GM19372 (cell line): ENCODE measurements around the gene TRABD2B.

Source experiments
- ATAC-seq: cut with Tn5 transposase; IDR thresholded peaks from one replicate; pipeline ENCODE4 v1.9.1; 2021; ENCODE audit warnings: mild to moderate bottlenecking, low read depth, moderate library complexity; ENCODE audit not compliant: unreplicated experiment

The TRABD2B gene

DNA sequence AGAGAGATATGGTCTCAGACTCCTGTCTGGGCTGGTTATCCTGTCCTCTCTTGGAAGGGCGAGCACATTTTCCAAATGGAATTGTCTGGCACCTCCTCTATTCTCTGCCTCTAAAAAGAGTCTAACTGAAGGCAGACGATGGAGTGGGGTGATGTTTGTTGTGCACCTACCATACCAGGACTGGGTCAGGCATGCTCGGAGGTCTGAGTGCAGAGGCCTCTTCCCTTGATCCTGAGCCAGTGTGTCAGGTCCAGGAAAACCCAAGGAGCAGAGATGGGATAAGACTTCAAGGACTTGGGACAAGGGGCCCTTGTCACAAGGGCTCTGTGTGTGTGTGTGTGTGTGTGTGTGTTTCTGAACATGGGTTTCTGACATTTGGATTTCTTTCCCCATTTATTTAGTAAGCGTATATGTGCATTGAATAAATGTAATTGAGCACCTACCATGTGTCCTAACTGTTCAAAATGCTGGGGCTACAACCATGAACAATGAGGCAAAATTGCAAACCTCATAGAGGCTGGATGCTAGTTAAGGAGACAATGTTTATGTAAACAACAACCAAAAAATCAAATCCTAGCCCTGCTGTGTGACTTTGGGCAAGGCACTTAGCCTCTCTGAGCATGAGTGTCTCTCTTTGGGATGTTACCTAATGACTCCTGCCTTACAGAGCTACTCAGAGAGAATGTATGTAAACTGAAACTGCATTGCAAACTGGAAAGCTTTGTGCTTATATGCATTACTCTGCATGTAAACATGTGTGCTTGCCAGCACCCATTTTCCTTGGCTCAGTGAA lies 283.0 kb downstream of the TRABD2B start:
- no peak for ATAC-seq

DNA sequence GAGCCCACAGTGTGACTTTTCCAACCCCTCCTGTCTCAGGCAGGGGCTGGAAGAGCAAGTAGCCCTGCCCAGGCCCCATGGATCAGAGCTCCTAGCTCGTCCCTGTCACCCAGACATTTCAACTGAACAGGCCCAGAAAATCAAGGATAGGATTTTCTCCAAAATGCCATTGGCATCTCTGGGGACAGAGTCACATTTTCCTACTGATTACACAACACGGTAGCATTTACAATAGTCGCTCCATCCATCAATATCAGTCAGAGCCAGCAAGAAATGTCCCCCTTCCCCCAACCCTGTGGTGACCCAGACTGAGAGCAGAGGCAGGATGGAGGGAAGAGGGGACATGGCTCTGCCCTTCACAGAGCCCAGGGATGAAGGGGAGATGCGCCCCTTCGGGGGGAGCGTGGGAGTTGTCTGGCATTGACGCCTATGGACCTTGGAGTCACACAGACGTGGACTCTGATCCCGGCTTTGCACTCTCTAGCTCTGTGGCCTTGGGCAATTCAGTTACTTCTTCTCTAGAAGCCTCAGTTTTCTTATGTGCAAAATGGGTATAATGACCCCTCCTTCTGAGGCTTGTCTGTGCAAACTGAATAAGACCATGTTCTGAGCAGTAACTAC lies 283.7 kb downstream of the TRABD2B start:
- ATAC-seq: no peak

DNA sequence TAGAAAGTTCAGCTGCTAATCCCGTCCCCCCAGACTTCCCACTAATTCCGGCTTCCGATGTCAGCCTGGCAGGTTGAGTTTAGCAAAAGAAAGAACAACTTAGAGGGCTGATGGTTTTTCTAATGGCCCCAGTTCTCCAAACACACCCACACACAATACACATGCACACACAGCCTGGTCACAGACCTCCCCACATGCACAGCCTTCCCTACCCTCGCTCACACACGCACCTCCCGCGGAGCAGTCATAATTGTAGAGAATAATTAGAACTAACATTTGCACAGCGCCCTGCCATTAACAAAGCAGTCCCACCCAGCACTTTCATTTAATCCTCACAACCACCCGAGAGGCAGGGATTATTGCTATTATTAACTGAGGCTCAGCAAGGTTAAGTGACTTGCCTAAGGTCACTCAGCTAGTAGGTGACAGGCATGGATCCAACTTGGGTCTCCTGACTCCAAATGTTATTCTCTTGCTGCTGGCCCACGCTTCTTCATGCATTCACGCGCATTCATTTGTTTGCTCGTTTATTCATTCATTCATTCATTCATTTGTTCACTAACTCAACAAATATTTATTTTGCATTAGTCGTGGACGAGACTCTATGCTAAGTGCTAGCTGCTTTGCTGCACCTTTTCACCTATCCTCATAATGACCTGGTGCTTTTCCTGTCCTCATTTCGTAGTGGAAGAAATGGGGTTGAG lies 284.4 kb downstream of the TRABD2B start:
- ATAC-seq: no peak

DNA sequence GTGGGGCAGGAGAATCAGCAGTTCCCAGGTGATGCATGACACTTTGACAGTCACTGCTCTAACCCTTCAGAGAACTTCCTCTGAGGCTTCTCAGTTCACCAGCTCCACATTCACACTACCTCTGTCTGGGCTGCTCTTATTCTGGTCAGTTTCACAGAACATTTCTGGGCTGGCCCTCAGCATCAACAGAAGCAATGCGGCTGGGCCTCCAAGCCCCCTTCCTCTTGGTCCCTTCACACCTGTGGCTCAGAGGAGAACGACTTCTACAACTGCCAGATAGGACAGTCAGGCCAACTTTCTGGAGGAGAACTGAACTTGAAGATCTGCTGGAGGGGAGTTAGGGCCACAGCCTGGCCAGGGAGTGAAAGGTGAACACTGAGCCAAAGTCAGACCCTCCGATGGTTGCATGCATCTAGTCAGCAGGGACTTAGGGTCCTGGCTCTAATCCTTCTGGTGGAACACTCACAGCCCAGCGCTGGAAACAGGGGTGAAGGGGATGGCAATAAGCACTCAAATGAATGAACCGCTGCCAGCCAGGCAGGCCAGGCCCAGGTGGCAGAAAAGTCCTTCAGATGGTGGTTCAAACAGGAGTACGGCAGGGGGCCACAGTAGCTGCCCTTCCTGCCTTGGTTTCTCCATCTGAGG lies 285.2 kb downstream of the TRABD2B start:
- no peak for ATAC-seq

DNA sequence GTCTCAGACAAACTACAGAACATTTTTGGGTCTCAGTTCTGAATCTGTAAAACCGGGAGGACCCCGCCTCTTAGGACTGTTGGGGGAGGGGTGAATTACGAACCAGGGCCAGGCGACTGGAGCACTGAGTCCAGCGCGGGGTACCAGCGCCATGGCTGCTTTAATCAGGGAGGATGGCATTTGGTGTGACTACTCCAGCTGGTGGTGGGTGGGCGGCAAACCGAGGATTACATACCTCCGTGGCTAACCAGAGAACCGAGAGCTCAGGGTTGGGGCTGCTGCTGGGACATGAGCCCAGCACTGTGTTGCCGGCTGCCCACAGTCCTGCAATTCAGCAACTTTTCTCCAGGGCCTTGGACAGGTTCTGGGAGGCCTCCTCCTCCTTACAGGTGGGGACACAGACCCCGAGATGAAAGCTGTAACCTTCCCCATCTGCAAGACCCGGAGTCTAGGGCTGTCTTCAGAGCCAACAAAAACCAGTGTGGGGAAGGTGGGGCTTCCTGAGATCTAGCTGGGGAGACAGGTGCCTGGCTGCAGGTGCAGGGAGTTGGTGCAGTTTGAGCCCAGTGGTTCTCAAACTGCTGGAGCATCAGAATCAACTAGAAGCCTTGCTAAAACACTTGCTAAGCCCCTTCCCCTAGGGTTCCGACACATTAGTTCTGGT lies 285.9 kb downstream of the TRABD2B start:
- no peak for ATAC-seq
